ENCODE measurements around the gene CATSPERE. TPM values are rescaled to one million over a fixed set of nuclear protein-coding genes. Genes with fewer than 3 reads are reported as not detected.

CATSPERE gene
- total and polyA plus RNA-seq, 10 of the 15 experiments (the other 5 are each of a cell fraction or from before 2014, with no cell fraction given): 0.04 to 0.24 (median 0.17) TPM; not detected in 3

GRCh38 chr1:244672946-244673682, 212.0 kb downstream of the CATSPERE start:
- 75% methylated on average over 4 of the region's 4 CpGs for WGBS (ENCODE audit: insufficient coverage, insufficient replicate concordance, low lambda C conversion rate, missing lambda C conversion rate)

More at GRCh38 chr1:244672946-244673682, 212.0 kb downstream of the CATSPERE start:
- Histone ChIP-seq H3K4me1 (ENCODE audit: control insufficient read depth, insufficient read depth, low read length) (no peaks in the 10 kb centered on the region), H4K20me1 (ENCODE audit: control insufficient read depth, insufficient read depth) (no peaks in the 10 kb centered on the region), H2AFZ (ENCODE audit: control insufficient read depth, low read depth, low read length) (no peak overlapping the region), H3K4me3 (no peak overlapping the region), H3K79me2 (ENCODE audit: control insufficient read depth, insufficient read depth, low read length) (no peaks in the 10 kb centered on the region), H3K9ac (ENCODE audit: control insufficient read depth, insufficient read depth, low read length) (no peak overlapping the region), H3K4me2 (ENCODE audit: control insufficient read depth, insufficient read depth) (no peak overlapping the region), H3K9me3 (replicated peaks; ENCODE audit: control insufficient read depth, insufficient read depth, low read length) (no peaks in the 10 kb centered on the region), H3K36me3 (ENCODE audit: control insufficient read depth in 2 of 2, insufficient read depth in 2 of 2, low read length in 1 of 2) (no peaks in the 10 kb centered on the region; a peak in 1 of 4 replicates), H3K27me3 (replicated peaks in 1 of 2; ENCODE audit: control insufficient read depth in 2 of 2, insufficient read depth in 2 of 2, low read length in 1 of 2) (no peaks in the 10 kb centered on the region), H3K27ac (ENCODE audit: control insufficient read depth, insufficient read depth) (no peak overlapping the region)
- ATAC-seq (no peak), FAIRE-seq (no peak), DNase-seq (ENCODE audit: low read depth, low spot score) (no peak)
- in situ Hi-C loops (cut with MboI) (no loop called here), intact Hi-C loops (cut with micrococcal nuclease; ENCODE audit: unreplicated experiment) (no loop called here)
- ChIA-PET SMC1A (ENCODE audit: uncharacterized antibody, unreplicated experiment) (no interaction called here), RAD21 (ENCODE audit: unreplicated experiment) (no interaction called here), POLR2A (no interaction called here), CTCF (no interaction called here)
- TF ChIP-seq ZNF384 (IDR thresholded peaks at IDR 0.05; ENCODE audit: borderline replicate concordance, low read depth, low read length) (no peak), NR2C1 (IDR thresholded peaks at IDR 0.05) (no peak), KAT2A (conservative IDR thresholded peaks at IDR 0.05; ENCODE audit: control insufficient read depth, low read depth, low read length) (no peak), MYB (IDR thresholded peaks at IDR 0.05; ENCODE audit: borderline replicate concordance, low read depth, low read length) (no peak), NFYB (IDR thresholded peaks at IDR 0.05; ENCODE audit: insufficient read depth, low read depth, low read length) (no peak), BCL3 (IDR thresholded peaks at IDR 0.05; ENCODE audit: borderline replicate concordance, insufficient read depth, low read depth, low read length, poor library complexity, severe bottlenecking) (no peak), TCF7 (IDR thresholded peaks at IDR 0.05; ENCODE audit: borderline replicate concordance) (no peak), NFYA (IDR thresholded peaks at IDR 0.05; ENCODE audit: borderline replicate concordance, low read depth, low read length) (no peak), ZNF622 (IDR thresholded peaks at IDR 0.05) (no peak), NFXL1 (IDR thresholded peaks at IDR 0.05; ENCODE audit: borderline replicate concordance) (no peak), SIX5 (IDR thresholded peaks at IDR 0.05; ENCODE audit: low read depth, low read length, severe bottlenecking) (no peak)
- TF ChIP-seq, protein P1, sequence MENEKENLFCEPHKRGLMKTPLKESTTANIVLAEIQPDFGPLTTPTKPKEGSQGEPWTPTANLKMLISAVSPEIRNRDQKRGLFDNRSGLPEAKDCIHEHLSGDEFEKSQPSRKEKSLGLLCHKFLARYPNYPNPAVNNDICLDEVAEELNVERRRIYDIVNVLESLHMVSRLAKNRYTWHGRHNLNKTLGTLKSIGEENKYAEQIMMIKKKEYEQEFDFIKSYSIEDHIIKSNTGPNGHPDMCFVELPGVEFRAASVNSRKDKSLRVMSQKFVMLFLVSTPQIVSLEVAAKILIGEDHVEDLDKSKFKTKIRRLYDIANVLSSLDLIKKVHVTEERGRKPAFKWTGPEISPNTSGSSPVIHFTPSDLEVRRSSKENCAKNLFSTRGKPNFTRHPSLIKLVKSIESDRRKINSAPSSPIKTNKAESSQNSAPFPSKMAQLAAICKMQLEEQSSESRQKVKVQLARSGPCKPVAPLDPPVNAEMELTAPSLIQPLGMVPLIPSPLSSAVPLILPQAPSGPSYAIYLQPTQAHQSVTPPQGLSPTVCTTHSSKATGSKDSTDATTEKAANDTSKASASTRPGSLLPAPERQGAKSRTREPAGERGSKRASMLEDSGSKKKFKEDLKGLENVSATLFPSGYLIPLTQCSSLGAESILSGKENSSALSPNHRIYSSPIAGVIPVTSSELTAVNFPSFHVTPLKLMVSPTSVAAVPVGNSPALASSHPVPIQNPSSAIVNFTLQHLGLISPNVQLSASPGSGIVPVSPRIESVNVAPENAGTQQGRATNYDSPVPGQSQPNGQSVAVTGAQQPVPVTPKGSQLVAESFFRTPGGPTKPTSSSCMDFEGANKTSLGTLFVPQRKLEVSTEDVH (IDR thresholded peaks at IDR 0.05; ENCODE audit: low read depth, partially characterized antibody): no peak
- TF ChIP-seq, protein P2, sequence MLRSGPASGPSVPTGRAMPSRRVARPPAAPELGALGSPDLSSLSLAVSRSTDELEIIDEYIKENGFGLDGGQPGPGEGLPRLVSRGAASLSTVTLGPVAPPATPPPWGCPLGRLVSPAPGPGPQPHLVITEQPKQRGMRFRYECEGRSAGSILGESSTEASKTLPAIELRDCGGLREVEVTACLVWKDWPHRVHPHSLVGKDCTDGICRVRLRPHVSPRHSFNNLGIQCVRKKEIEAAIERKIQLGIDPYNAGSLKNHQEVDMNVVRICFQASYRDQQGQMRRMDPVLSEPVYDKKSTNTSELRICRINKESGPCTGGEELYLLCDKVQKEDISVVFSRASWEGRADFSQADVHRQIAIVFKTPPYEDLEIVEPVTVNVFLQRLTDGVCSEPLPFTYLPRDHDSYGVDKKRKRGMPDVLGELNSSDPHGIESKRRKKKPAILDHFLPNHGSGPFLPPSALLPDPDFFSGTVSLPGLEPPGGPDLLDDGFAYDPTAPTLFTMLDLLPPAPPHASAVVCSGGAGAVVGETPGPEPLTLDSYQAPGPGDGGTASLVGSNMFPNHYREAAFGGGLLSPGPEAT (IDR thresholded peaks at IDR 0.05; ENCODE audit: low read depth): no peak
- TF ChIP-seq, protein P3, sequence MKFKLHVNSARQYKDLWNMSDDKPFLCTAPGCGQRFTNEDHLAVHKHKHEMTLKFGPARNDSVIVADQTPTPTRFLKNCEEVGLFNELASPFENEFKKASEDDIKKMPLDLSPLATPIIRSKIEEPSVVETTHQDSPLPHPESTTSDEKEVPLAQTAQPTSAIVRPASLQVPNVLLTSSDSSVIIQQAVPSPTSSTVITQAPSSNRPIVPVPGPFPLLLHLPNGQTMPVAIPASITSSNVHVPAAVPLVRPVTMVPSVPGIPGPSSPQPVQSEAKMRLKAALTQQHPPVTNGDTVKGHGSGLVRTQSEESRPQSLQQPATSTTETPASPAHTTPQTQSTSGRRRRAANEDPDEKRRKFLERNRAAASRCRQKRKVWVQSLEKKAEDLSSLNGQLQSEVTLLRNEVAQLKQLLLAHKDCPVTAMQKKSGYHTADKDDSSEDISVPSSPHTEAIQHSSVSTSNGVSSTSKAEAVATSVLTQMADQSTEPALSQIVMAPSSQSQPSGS (IDR thresholded peaks at IDR 0.05; ENCODE audit: low read length): no peak
- BruUV-seq (replicated peaks): no TSS peak

Data from GM12878 (cell line).